Femur (tissue), 1 donor: ENCODE measurements around the gene CFAP100.

Source experiments
- DNase-seq: peaks from one replicate; pipeline ENCODE4 v3.0.0-alpha.2; 2017

Gene CFAP100

DNA sequence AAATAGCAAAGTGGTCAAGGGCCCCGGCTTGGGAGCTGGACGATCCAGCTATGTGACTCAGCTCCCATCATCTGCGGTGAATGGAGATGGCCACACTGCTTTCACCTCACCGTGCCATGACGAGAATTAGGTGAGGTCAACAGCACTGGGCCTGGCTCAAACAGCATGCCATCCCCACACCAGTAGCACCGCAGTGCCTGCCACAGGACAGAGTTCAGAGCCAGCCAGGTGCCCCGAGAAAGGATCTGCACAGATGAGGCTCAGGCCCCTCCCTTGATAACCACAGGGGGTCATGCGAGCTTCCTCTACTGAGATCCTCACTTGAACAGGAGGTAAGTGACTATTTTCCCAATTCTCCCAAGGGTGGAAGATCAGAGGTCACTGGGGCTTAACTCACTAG lies 51.6 kb downstream of the CFAP100 start:
- DNase-seq, result peak; percentile 12

DNA sequence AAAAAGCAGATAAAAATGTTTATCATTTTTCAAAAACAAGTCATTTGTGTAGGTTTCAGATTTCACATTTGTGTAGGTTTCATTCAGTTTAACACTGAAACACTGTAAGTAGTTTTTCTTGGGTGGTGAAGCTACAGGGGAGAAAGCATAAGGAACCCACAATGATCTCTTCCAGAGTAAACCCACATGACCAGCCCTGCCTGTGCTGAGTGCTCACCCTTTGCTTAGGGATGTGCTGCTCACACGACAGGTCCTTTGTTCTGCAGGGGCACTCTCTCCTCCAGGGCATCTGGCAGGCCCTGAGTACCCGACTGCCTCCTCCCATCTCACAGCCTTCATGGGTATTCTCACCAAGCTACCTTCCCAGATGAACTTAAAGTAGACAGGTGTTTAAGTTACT lies 52.1 kb downstream of the CFAP100 start:
- DNase-seq, result peak; percentile 6

DNA sequence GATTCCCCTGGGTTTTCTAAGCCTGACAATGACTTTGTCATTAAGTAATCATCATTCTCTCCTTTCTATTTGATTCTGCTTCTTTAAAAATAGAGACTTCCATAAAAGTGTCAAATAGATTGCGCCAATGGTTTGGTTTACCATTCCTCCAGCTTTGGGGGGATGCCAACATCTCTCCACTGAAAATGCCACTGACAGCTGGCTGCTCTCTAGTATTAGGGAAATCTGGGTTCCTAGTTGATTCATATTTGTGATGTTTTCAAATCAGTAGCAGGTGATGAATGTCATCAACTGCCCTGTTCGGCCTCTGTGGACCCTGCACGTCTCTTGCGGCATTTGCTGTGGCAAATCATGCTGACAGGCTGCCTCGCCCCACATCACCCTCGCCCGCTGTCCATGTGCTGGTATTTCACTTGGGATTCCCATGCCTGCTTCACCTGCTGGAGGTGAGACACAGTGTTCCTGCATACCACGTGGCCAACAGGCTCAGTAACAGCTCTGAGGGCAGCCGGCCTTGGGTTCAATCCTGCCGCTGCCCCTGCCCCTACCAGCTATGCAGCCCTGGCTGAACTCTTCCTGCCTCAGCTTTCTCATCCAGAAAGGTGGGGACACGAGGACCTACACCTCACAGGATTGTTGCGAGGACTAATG lies 52.9 kb downstream of the CFAP100 start:
- DNase-seq, result peak; percentile 12

DNA sequence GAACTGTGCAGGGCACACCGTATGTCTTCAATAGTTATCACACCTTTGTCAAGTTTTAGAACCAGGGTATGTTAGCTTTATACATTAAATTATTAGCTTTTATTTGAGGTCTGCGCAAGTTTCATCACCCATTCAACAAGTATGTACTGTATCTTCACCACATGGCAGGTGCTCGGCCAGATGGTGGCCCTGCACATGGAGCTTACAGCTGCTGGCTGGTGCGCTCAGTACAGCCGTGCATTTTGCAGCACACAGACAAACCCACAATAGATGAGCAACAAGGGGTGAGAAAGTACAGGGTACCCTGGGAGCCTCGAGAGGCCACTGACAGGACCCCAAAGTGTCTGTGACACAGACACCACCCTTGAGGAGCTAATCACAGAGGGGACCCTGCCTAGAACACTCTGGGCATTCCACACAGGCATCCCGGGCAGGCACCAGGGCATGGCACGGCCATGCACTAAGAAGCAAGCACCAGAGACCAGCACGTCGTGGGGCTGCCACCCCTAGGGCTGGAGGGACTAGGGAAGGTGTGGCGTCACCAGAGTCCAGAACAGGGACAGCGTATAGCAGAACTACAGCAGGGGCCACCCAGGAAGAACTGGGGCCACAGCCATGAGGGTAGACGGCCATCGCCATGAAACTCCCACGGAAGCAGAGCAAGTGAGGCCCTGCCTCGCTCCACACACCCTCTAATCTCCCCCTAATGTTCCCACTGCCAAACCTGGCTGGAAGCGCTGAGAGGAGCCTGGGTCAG lies 53.6 kb downstream of the CFAP100 start:
- DNase-seq, result peak; percentile 21

DNA sequence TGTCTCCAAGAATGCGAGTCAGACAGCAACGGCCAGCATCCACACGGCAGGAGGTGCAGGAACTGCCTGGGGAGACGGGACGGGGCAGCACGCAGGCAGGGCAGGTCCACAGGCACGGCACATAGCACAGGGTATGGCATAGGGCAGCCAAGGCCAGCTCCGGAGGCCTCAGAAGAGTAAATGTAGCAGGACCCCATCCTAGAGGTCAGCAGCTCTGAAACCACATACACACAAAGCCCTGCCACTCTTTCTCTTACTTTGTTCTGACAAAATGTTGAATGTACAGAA lies 54.1 kb downstream of the CFAP100 start:
- DNase-seq, result no peak

DNA sequence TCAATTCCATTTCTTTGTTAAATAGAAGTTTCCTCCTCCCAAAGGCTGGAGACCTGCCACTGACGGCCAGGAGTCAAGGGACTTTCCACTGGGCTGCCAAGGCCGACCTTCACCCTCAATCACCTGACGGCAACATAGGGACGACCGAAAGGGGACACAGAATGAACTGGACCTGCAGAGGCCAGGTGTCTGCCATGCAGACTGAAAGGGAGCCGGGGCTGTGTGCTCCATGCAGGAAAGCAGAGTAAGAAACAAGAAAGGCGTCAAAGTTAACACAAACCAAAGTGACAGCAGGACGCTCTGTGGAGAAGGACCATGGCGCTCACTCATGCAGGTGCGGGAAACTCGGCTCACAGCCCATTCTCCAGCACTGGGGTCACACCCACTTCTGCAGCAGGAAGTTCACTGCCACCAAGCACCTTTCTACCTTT lies 54.9 kb downstream of the CFAP100 start:
- DNase-seq, result peak; percentile 8

DNA sequence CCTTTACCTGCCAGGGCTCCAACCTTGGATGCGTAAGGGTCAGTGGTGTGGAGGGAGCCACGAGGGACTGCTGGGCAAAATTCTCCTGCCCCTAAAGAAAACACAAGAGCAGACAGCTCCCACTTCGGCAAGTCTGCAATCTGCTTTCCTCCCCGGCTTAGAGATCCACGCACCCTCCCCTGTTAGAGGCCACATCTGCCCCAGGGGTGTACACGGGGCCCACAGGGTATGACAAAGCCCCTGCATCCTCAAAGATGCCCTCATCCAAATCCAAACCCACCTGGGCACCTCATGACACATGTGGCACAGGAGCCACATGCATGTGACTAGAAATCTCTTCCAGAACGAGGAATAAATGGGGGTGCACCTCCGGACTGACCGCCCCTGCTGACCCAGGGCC lies 55.5 kb downstream of the CFAP100 start:
- peak; percentile 6 for DNase-seq

DNA sequence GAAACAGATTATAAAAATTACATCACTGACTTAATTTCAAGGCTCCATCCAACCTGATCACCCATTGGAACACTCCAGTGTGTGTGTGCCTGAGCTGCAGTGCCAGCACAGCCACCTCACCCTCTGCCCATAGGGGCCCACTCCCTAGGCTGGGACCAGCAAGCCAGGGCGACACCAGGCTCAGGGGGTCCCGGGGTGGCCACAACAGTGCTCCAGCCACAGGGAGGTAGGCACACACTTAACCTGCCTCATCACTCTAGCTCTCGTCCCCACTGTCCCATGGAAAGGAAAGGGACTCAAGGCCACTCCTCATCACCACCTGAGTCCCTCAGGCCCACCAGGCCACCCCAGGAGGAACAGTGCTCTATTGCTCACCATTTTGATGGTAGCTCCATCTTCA lies 56.0 kb downstream of the CFAP100 start:
- DNase-seq, result peak; percentile 6

DNA sequence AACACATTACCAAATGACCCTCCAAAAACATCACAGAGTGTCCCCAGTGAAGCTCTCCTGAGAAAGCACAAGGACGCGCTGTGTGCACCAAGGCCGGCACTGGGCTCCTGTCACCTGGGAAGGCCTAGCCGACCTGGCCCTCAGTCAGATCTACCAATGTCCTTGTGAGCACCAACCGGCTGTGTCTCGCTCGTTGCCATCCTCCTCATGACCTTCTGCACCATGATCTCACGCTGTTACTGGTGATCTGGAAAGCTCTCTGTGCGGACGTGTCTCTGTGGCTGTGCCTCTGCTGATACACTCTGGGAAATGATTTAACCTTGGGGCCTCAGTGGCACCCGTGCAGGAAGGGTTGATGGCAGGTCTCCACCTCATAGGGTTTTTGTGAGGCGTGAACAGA lies 56.8 kb downstream of the CFAP100 start:
- DNase-seq, result peak; percentile 11

DNA sequence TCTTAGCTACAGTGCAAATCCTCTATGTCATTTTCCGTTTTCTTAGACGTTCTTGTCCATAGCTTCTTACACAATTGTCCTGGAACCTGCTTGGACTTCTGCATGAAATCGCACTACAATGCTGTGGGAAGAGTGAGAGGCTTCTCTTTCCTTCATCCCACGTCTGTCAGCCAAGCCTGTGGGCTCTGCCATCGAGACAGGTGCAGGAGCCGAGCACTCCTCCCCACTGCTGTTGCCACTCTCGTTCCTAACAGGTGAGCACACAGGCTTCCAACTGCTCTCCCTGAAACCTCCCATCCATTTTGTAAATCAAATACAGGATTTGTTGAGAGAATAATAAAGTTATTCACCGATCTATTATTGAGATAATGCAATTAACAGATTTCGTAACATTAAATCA lies 57.5 kb downstream of the CFAP100 start:
- DNase-seq, result peak; percentile 7

DNA sequence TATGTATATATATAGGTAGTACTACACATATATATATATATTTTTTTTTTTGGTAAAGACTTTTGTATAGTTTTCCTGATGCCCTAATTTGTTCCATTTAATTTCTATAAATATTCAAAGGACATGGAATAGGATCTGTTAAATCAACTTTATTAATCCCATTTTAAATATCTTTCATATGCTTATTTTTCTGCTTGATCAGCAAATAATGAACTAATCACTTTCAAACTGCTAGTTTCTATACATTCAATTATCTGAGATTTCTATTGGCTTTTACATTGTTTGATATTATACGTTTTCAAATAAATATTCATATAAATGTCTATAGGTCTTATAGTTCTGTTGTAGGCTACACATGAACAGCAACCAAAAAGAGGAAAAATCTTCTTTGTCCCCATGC lies 59.3 kb downstream of the CFAP100 start:
- no peak for DNase-seq

DNA sequence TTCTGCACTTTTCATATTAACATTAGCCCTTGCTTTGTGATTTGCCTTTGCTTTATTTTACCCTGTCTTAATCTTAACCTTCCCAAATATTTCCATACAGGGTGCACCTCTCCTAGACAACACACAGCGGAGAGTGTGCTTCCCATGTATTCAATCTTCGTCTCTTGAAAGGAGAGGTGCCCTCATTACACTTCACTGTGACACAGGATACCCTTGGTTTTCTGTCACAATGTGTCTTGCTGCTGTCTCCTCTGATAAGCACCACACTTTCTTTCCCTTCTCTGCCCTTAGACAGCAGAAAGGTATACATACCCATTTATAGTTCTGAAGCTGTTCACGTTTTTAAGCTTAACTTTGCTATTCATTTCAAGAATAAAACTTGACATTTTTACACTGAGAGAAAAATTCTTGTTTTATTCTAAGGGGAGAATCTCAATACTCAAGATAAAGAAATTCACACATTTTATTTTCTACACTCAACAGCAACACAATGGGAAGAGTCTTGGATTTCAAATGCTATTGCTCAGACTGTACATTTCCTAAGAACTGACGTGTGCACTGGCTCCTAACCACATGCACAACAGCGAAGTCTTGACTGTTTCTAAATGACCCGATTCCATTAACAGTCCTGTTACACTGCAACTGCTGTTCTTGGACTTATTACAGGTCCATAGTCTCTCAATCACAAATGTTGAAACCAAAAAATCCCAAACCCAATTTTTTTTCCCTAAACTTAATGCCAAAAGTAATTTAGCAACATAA lies 59.9 kb downstream of the CFAP100 start:
- DNase-seq, result peak; percentile 3

DNA sequence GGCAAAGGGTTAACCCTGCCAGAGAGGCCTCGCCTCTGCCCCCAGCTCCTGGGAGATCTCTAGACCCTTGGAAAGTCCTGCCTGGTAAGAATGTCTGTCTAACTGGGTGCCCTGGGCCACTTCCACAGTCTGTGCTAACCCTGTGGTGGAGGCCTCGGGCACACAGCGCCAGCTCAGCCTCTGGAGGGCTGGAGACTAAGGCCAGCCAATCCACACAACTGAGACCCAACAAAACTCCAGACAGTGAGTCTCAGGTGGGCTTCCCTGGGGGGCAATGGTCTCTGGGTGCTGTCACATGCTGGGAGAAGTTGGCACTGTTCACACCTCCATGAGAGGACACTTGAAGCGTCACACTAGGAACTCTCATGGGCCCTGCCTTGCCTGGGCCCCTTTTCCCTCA lies 61.5 kb downstream of the CFAP100 start:
- DNase-seq, result peak; percentile 10

DNA sequence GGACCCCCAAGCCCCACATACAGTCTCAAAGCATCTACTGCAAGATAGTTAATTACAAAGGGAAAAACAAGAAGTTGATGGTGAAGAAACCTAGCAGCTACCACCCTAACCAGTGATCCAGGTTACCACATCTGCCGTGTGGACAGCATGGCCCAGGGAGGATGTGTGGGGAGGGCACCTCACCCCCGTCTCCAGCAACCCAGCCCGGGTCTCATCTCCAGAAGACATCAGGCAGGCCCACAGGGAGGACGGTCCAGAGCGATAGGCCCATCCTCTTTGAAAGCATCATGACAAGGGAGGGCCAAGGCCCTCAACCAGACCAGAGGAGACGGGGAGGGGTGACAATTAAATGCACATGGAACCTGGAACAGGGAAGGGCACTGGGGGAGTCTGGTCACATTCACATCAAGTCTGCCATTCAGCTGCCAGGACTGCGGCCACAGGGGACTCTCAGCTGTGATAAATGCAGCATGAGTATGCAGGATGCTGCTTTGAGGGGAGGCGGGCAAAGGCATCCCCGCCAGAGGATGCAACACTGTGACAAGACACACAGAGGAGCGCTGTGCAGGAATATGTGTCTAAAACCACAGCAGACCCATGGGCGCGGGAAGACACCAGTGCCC lies 62.2 kb downstream of the CFAP100 start:
- DNase-seq, result peak; percentile 18

DNA sequence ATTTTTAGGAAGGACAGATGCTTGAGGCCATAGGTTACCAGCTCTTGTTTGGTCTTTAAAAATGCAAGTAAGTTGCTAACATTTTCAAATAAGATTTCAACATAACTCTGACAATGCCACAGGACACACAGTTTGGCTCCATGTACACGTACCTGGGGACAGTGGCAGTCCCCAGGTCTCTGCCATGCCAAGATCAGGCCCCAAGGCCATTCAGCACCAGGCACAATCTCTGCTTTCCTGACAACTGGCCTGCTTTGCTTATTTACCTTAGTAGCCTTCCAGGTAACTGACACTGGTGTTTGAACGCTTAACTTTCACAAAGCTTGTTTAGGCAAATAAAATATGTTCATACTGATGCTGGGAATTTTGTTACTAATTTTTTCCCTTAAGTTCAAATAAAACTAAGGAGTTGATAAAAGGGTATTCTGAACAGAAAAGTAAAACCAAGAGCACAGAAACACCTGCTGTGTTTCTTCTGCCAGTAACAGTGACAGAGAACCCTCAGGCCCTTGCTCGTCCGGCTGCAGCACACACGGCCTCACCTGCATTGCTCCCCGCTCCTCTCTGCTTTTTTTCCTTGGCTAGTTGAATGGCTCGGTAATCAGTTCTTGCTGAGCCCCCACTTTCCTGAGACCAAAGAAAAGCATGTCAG lies 64.5 kb downstream of the CFAP100 start:
- DNase-seq, result no peak

DNA sequence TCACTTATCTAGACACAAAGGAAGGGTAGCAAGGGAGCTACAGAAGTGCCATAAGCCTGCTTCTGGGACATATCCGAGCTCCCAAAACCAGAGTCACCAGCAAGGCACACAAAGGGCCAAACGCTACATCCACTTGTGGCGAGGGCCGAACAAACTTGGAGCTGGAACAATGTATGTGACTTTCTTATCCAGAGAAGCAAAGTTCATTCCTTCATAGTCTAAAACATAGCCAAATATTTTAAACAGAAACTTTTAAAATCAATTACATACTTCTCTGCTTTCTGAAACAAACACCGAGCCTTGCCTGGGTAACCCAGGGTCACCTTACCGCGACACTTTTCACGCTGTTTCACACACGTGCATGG lies 65.0 kb downstream of the CFAP100 start:
- no peak for DNase-seq

DNA sequence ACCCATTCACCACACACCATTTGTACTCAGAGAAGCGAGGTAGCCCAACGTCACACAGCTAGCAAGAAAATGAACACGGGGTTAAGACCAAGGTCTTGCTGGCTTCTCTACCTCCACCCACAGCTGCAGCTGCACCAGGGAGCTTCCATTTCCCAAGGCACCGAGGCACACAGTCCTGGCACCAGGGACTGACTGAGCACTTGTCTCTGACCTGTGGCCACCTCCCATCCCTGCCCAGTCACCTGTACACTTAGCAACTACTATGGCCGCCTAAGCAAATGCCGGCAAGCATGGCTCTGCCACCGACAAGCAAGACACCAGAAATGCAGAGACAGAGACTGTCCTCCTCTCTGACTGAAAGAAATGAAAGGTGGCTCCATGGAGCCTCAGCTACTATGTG lies 65.7 kb downstream of the CFAP100 start:
- no peak for DNase-seq

DNA sequence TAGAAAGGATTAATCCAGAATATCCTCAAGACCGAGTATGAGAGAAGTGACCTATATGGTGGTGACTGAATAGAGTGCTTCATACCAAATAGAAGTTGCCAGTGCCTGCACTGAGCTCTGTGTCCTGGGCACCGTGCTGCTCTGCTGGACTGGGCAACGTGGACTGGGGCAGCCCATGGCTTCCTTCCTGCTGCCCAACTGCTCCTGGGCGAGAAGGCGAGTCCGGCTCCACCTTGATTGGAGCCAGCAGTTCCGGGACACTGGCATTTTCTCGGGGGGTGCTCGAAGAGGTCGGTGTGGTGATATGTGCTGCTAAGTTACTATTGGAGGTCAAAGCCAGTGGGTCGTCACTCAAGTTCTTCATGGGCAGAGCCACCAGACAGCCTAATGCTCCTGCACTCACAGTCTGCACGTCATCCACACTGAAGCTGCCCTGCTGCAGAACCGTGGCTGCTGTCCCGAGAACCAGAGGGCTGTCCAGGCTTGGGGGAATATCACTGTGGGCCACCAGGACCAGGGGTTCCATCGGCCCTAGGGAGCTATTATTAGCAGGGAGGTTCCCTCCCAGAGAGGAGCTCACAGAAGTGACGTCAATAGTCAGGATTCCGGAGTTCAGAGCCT lies 66.9 kb downstream of the CFAP100 start:
- no peak for DNase-seq

DNA sequence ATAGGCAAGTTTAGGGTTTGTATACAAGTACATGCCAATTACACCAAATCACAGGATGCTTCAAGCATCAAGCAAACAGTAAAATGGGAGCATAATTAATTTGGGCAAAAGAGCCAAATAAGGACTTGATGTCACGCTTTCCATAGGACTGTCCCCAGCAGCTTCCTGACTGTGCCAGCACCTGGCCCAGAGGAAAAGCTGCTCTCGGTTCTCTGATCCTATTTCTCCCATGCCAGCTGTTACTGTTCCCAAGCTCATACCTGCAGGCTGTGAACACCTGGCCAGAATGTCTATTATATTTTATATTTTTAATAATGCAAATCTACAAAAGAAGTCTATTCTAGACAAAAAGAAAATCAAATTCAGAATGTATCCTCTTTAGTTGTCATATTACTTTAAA lies 68.8 kb downstream of the CFAP100 start:
- DNase-seq, result no peak

DNA sequence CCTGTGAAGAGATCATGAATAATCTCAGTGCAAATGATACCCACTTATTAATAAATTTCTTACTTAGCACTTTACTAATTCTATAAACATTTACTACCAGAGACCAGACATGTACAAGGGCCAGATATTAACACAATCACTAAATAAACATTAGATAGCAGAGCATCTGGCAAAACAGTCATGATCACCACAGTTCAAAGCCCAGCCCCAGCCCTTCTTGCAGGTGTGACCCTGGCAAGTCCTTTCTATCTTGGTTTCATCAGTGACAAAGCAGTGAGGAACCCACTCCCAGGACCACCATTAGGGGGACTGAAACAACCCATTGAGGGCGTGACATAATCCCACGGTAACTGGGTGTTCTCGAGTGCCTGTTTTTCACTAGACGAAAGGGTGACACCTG lies 69.4 kb downstream of the CFAP100 start:
- DNase-seq, result no peak

DNA sequence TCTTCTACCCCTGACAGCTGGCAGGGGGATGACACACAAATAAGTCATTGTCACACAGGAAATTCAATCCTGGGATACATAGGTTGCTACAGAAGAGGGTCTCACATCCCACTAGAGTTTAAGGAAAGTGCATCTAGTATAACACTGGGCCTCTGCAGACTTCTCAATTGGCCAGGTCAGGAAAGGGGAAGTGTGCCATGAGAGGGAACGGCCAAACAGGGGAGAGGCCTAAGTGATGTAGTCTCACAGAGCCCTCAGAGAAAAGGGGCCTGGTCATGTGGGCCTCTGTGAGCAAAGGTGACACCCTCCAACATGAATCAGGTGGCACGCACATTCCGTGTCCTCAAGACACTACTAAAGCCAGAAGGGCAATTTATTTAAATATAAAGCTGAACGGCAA lies 69.8 kb downstream of the CFAP100 start:
- no peak for DNase-seq

DNA sequence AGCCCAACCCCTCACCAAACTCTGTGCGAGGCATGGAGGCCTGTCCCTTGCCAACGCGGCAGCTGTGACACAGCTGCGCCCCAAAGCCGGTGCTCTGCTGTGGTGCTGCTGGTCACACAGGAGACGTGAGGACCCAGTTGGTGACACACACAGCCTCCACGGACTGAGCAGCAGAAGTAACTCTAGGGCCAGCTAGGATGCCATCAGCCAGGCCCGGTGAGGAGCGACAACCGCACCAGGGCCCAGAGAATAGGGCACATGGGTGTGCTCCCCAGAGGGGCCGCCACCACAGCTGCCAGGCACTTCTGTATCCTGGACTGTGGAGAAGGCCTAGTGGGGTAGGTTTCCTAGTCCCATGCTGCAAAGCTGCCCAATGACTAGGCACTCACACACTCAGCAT lies 70.3 kb downstream of the CFAP100 start:
- DNase-seq, result no peak
